HepG2 (cell line): ENCODE measurements around the gene CD19. TPM values are rescaled to one million over a fixed set of nuclear protein-coding genes. Genes with fewer than 3 reads are reported as not detected.
A peak's percentile ranks its signal among the peaks of the same experiment; 100 is the strongest.

ENCODE experiments used
- CHCHD3 ChIP-seq: sonication (generic); formaldehyde crosslinking; IDR thresholded peaks from 2 replicates; pipeline ENCODE4 v1.8.0; 2022; ENCODE audit warnings: mild to moderate bottlenecking, missing genetic modification reagents, moderate library complexity
- HMGXB3 ChIP-seq: sonication (generic); formaldehyde crosslinking; IDR thresholded peaks from 2 replicates; pipeline ENCODE4 v1.4.0; 2020; ENCODE audit warnings: missing genetic modification reagents, borderline replicate concordance
- JDP2 ChIP-seq: sonication (generic); formaldehyde crosslinking; IDR thresholded peaks from 2 replicates; pipeline ENCODE4 v1.8.1; 2022; ENCODE audit warnings: missing genetic modification reagents, borderline replicate concordance
- KDM2A ChIP-seq: sonication (generic); formaldehyde crosslinking; IDR thresholded peaks from 2 replicates; pipeline ENCODE4 v1.4.0; 2020; ENCODE audit warnings: low read depth, missing genetic modification reagents, borderline replicate concordance
- KLF9 ChIP-seq: IDR thresholded peaks from 2 replicates; pipeline ENCODE4 v1.6.1; 2016; ENCODE audit warnings: low read depth
- RBAK ChIP-seq: sonication (generic); formaldehyde crosslinking; IDR thresholded peaks from 2 replicates; pipeline ENCODE4 v1.5.1; 2020; ENCODE audit warnings: mild to moderate bottlenecking, missing genetic modification reagents
- RERE ChIP-seq: IDR thresholded peaks from 2 replicates; pipeline ENCODE4 v1.6.1; 2016; ENCODE audit warnings: low read depth, missing genetic modification reagents, missing compliant biosample characterization
- SNAPC2 ChIP-seq: sonication (generic); formaldehyde crosslinking; IDR thresholded peaks from 2 replicates; pipeline ENCODE4 v1.8.1; 2022; ENCODE audit warnings: mild to moderate bottlenecking, missing genetic modification reagents
- SOX13 ChIP-seq, 3 experiments: fragments of 450-650 bp in 1 of 3; sonication (generic) in 1 of 3; formaldehyde crosslinking in 1 of 3; IDR thresholded peaks in 2 of 3; conservative IDR thresholded peaks in 1 of 3; 2 replicates each; pipeline versions ENCODE4 v1.5.0 to v1.6.1; 2016 to 2020; ENCODE audit warnings: antibody characterized with exemption in 1 of 3, mild to moderate bottlenecking in 1 of 3, missing compliant biosample characterization in 1 of 3, missing genetic modification reagents in 1 of 3, moderate library complexity in 1 of 3
- ZBED4 ChIP-seq: sonication (generic); formaldehyde crosslinking; IDR thresholded peaks from 2 replicates; pipeline ENCODE4 v1.4.0; 2020; ENCODE audit warnings: missing genetic modification reagents, borderline replicate concordance
- ZNF766 ChIP-seq: sonication (generic); formaldehyde crosslinking; IDR thresholded peaks from 2 replicates; pipeline ENCODE4 v1.5.0; 2020; ENCODE audit warnings: missing genetic modification reagents, borderline replicate concordance
- ZNF792 ChIP-seq: IDR thresholded peaks from 2 replicates; pipeline ENCODE4 v1.6.1; 2016
- ZNF883 ChIP-seq: sonication (generic); formaldehyde crosslinking; IDR thresholded peaks from 2 replicates; pipeline ENCODE4 v1.5.1; 2020; ENCODE audit warnings: mild to moderate bottlenecking, missing genetic modification reagents; ENCODE audit errors: not compliant biosample characterization
- polyA plus RNA-seq, 8 experiments: library from polyadenylated mRNA; depleted of rRNA in 3 of 8; stranded (reverse) in 7 of 8; unstranded in 1 of 8; fragments of >200 nt; fragmentation: Illumina TruSeq in 4 of 8; extraction: Trizol in 4 of 8; gene quantifications; 2 replicates each; pipeline versions ENCODE4 v1.2.1 to v1.2.3, GENCODE V29; 2011 to 2016; ENCODE audit warnings: low read depth in 4 of 8, missing spikeins in 1 of 8, mixed read lengths in 1 of 8; ENCODE audit not compliant: insufficient read depth in 1 of 8
- total RNA-seq, 5 experiments: library from RNA; depleted of rRNA; stranded (reverse); fragments of >200 nt; fragmentation: Illumina TruSeq; extraction: Trizol; gene quantifications; 2 replicates each; pipeline ENCODE4 v1.2.3, GENCODE V29; 2016; ENCODE audit warnings: low read depth in 1 of 5

CD19 gene
- total and polyA plus RNA-seq, 2 of the 13 experiments (the other 11 are each of a cell fraction or from before 2014, with no cell fraction given) = 0.55 to 1.1 TPM

GRCh38 chr16:28935924-28936783, 4.4 kb downstream of the CD19 start (continued):
- no peak for TF ChIP-seq SOX13 (IDR thresholded peaks at IDR 0.05)
- no peak for TF ChIP-seq SOX13 (CRISPR knock-in tag; conservative IDR thresholded peaks at IDR 0.05 in 1 of 2, IDR thresholded peaks at IDR 0.05 in 1 of 2)
- TF ChIP-seq SNAPC2 = no peak
- TF ChIP-seq ZNF883 (CRISPR knock-in tag) = peak; percentile 58
- no peak for TF ChIP-seq ZBED4 (CRISPR knock-in tag)
- TF ChIP-seq HMGXB3 (CRISPR knock-in tag) = no peak
- TF ChIP-seq ZNF766 (CRISPR knock-in tag) = no peak
- TF ChIP-seq JDP2 (CRISPR knock-in tag) = no peak
- TF ChIP-seq RBAK (CRISPR knock-in tag) = no peak
- no peak for TF ChIP-seq KLF9 (CRISPR knock-in tag)
- TF ChIP-seq ZNF792 (CRISPR knock-in tag) = no peak
- no peak for TF ChIP-seq CHCHD3 (CRISPR knock-in tag)
- TF ChIP-seq KDM2A (CRISPR knock-in tag) = peak; percentile 18; the same call in 1 of the 2 replicates
- no peak for TF ChIP-seq RERE (CRISPR knock-in tag)
